Testis (tissue), 3 donors: ENCODE data around the gene SPPL3. TPM values are rescaled to one million over a fixed set of nuclear protein-coding genes. Genes with fewer than 3 reads are reported as not detected.

ENCODE experiments used
- DNase-seq: peaks from one replicate; pipeline ENCODE4 v3.0.0-alpha.2; 2019
- H3K27ac ChIP-seq, 2 donors: fragments of 200-600 bp; sonication (generic); one replicate each; pipeline ENCODE4 v1.5.1; 2019
- H3K27me3 ChIP-seq: fragments of 200-600 bp; sonication (generic); one replicate; pipeline ENCODE4 v1.5.1; 2019
- H3K36me3 ChIP-seq: fragments of 200-600 bp; sonication (generic); one replicate; pipeline ENCODE4 v1.5.1; 2017; ENCODE audit warnings: low read depth; ENCODE audit errors: missing control alignments
- H3K4me1 ChIP-seq: fragments of 200-600 bp; sonication (generic); one replicate; pipeline ENCODE4 v1.5.1; 2019
- H3K4me3 ChIP-seq, 2 donors: fragments of 200-600 bp; sonication (generic); one replicate each; pipeline ENCODE4 v1.5.1; 2017 to 2019
- H3K9me3 ChIP-seq: fragments of 200-600 bp; sonication (generic); one replicate; pipeline ENCODE4 v1.5.1; 2017
- POLR2A ChIP-seq: fragments of 450-650 bp; IDR thresholded peaks from one replicate; pipeline ENCODE4 v1.6.1; 2017; ENCODE audit warnings: antibody characterized with exemption, mild to moderate bottlenecking, moderate library complexity
- WGBS, 2 donors: methylation state at CpG; one replicate each; pipeline ENCODE4 v1.1.5; 2018; 5-methylcytosine and 5-hydroxymethylcytosine counted together
- intact Hi-C: fragments of 100-400 bp; cut with DNase I; formaldehyde crosslinking; loops from one replicate; pipeline ENCODE4 v1.15.1; 2023; ENCODE audit warnings: low total_unique reads
- polyA plus RNA-seq: library from polyadenylated mRNA; stranded (reverse); fragments of 350-450 nt; fragmentation: Illumina TruSeq; extraction: RNeasy Lipid Tissue Mini Kit (QIAGEN cat#74804); gene quantifications from one replicate; pipeline ENCODE4 v1.2.3, GENCODE V29; 2014; ENCODE audit warnings: low read depth, low replicate concordance; ENCODE audit not compliant: insufficient read depth
- total RNA-seq, 2 donors: library from RNA; depleted of rRNA; stranded (reverse); fragments of >200 nt; gene quantifications; one replicate each; pipeline ENCODE4 v1.2.3, GENCODE V29; 2016
- TF ChIP-seq, protein P1 (sequence below), 3 experiments: fragments of 450-650 bp in 2 of 3; fragments of 200-600 bp in 1 of 3; sonication (generic) in 1 of 3; IDR thresholded peaks; one replicate each; pipeline ENCODE4 v1.5.1; 2016 to 2019; ENCODE audit warnings: antibody characterized with exemption in 3 of 3, mild to moderate bottlenecking in 2 of 3, moderate library complexity in 1 of 3

SPPL3 gene
- total and polyA plus RNA-seq, 3 donors from 2014 or later: 61.1 to 190 (median 65.4) TPM

- 76 to 83% methylated on average over 2 of the region's 2 CpGs for WGBS, 2 donors
- Histone ChIP-seq H3K4me3 (no peak overlapping the region), H3K27me3 (no peaks in the 10 kb centered on the region), H3K9me3 (no peaks in the 10 kb centered on the region), H3K27ac (no peak overlapping the region), H3K36me3 (no peaks in the 10 kb centered on the region), H3K4me1 (no peaks in the 10 kb centered on the region)
- intact Hi-C loops: no loop called here
- TF ChIP-seq, protein P1, sequence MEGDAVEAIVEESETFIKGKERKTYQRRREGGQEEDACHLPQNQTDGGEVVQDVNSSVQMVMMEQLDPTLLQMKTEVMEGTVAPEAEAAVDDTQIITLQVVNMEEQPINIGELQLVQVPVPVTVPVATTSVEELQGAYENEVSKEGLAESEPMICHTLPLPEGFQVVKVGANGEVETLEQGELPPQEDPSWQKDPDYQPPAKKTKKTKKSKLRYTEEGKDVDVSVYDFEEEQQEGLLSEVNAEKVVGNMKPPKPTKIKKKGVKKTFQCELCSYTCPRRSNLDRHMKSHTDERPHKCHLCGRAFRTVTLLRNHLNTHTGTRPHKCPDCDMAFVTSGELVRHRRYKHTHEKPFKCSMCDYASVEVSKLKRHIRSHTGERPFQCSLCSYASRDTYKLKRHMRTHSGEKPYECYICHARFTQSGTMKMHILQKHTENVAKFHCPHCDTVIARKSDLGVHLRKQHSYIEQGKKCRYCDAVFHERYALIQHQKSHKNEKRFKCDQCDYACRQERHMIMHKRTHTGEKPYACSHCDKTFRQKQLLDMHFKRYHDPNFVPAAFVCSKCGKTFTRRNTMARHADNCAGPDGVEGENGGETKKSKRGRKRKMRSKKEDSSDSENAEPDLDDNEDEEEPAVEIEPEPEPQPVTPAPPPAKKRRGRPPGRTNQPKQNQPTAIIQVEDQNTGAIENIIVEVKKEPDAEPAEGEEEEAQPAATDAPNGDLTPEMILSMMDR (IDR thresholded peaks at IDR 0.05): no peak
- no peak for TF ChIP-seq POLR2A
- no peak for DNase-seq
Observed at GRCh38 chr12:120791669-120792176, 112.4 kb downstream of the SPPL3 start.

DNA sequence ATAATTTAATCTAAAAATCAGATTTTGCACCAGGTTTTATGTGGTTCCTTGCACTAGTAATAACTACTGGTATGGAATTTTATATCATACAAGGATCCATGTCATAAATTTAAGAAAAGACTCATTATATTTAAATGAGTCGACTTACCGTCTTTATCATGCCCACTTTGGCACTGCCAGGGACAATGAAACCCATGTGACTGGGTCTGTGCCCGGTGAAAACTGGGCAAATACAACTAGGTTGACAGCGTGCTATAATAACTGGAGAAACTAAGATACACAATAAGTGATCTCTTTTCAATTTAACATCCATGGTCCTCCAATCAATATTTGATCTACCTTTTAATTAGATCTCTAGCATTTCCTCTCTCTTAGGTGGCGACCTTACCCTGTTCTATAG is 114.0 kb downstream of the SPPL3 start:
- no peak for DNase-seq
- H3K4me3 ChIP-seq: no peak overlapping the region
- TF ChIP-seq, protein P1 (IDR thresholded peaks at IDR 0.05): no peak
- TF ChIP-seq POLR2A: no peak
- intact Hi-C loops: no loop called here
- no peaks in the 10 kb centered on the region for H3K27me3 ChIP-seq
- H3K4me1 ChIP-seq: no peaks in the 10 kb centered on the region
- no peaks in the 10 kb centered on the region for H3K36me3 ChIP-seq
- WGBS, 2 donors: 91 to 98% methylated on average over 5 of the region's 5 CpGs
- H3K27ac ChIP-seq: no peak overlapping the region
- H3K9me3 ChIP-seq: no peaks in the 10 kb centered on the region

DNA sequence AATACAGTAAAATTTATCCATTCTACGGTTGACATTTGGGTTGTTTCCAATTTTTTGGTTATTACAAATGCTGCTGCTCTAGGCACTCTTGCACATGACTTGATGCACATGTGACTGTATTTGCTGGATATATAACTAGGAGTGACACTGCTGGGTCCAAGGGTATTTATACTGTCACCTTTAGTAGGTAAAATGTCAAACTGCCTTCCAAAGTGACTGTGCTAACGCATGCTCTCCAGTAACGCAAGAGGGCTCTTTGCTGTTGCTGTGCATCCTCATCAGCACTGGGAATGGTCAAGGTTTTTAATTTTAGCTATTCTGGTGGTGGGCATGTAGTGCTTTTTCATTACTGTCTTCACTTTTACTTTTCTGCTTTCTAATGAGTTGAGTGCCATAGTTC is 116.3 kb downstream of the SPPL3 start:
- no peak overlapping the region for H3K27ac ChIP-seq
- DNase-seq: no peak
- no peak for TF ChIP-seq POLR2A
- no peak overlapping the region for H3K4me3 ChIP-seq
- no peaks in the 10 kb centered on the region for H3K4me1 ChIP-seq
- no peaks in the 10 kb centered on the region for H3K9me3 ChIP-seq
- WGBS, 2 donors: 95 to 98% methylated on average over 3 of the region's 3 CpGs
- H3K27me3 ChIP-seq: no peaks in the 10 kb centered on the region
- no peaks in the 10 kb centered on the region for H3K36me3 ChIP-seq
- intact Hi-C loops: no loop called here

DNA sequence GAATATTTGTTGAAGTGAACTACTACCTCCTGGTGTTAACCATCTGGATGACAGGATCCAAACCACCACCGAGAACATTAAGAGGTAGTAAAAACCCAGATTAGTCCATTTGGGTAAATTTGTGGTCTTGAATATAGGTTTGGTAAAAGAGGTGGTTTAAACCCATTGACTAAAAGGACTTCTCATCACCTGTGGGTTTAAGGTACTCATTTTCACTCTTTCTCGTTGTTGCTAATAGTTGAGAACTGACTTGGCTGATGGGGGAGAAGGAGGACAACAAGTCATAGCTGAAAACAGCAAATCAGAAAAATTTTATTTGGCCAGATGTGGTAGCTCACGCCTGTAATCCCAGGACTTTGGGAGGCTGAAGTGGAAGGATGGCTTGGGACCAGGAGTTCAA is 119.4 kb downstream of the SPPL3 start:
- intact Hi-C loops: no loop called here
- WGBS, 2 donors: 85 to 97% methylated on average over 3 of the region's 3 CpGs

GRCh38 chr12:120783197-120783596 is 121.0 kb downstream of the SPPL3 start:
- H3K27ac ChIP-seq: no peak overlapping the region
- no peak overlapping the region for H3K4me3 ChIP-seq
- no peak for DNase-seq
- TF ChIP-seq, protein P1 (IDR thresholded peaks at IDR 0.05): no peak
- TF ChIP-seq POLR2A: no peak
- H3K9me3 ChIP-seq: no peaks in the 10 kb centered on the region
- no peaks in the 10 kb centered on the region for H3K27me3 ChIP-seq
- no peaks in the 10 kb centered on the region for H3K36me3 ChIP-seq
- 79 to 83% methylated on average over 6 of the region's 6 CpGs for WGBS, 2 donors
- no peaks in the 10 kb centered on the region for H3K4me1 ChIP-seq
- intact Hi-C loops: no loop called here

More for the DNA sequence above, 119.4 kb downstream of the SPPL3 start:
- Histone ChIP-seq H3K27ac (no peak overlapping the region), H3K4me1 (no peaks in the 10 kb centered on the region), H3K27me3 (no peaks in the 10 kb centered on the region), H3K4me3 (no peak overlapping the region), H3K36me3 (no peaks in the 10 kb centered on the region), H3K9me3 (no peaks in the 10 kb centered on the region)
- no peak for DNase-seq
- TF ChIP-seq, protein P1 (IDR thresholded peaks at IDR 0.05): no peak
- TF ChIP-seq POLR2A: no peak
